ENCODE data around the gene SAMHD1.

DNA sequence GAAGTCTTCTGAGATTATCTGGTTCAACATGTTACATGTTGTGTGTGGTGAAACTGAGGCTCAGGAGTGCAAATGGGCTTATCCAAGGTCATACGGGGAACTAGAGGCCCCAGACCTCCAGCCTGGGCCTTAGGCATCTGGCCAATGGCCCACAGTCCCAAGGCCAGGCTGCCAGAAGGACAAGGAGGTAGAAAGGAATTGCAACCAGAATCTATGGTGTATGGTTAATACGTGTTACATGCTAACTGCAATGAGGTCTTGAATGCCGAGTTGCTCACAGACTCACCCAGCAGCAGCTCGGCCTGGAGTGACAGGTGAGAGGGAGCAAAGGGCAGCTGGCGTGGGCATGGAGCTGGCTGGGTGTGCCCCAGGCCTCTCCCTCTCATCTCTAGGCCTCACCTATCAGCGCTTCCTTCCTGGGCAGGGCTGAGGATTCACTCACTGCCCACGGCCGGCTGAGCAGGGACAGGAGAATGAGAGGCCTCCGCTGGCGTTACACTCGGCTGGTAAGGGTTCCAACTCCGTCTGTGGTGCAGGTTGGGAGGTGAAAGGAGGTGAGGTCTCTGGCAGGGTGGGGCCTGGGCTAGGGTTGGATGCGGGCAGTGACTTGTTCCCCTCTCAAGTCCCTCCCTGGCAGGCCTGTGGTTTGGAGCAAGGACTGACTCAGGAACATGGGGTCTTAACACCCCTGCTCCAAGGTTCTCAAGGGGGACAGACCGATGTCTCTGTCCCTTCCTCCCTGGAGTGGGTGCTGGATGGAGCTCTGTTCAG, 75.6 kb downstream of the SAMHD1 start, which contains the start of gene TLDC2:
- TF ChIP-seq POLR2AphosphoS5 (IDR thresholded peaks at IDR 0.05) (no peak), POLR2A (IDR thresholded peaks at IDR 0.05) (no peak), EP300 (IDR thresholded peaks at IDR 0.05) (no peak)
- TF ChIP-seq, protein P1, sequence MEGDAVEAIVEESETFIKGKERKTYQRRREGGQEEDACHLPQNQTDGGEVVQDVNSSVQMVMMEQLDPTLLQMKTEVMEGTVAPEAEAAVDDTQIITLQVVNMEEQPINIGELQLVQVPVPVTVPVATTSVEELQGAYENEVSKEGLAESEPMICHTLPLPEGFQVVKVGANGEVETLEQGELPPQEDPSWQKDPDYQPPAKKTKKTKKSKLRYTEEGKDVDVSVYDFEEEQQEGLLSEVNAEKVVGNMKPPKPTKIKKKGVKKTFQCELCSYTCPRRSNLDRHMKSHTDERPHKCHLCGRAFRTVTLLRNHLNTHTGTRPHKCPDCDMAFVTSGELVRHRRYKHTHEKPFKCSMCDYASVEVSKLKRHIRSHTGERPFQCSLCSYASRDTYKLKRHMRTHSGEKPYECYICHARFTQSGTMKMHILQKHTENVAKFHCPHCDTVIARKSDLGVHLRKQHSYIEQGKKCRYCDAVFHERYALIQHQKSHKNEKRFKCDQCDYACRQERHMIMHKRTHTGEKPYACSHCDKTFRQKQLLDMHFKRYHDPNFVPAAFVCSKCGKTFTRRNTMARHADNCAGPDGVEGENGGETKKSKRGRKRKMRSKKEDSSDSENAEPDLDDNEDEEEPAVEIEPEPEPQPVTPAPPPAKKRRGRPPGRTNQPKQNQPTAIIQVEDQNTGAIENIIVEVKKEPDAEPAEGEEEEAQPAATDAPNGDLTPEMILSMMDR (IDR thresholded peaks at IDR 0.05) = no peak
